GM21529 (cell line): ENCODE measurements around the gene ITCH.
"Not testable (repeated sequence)": the region's sequence is repeated elsewhere in the genome, so short reads cannot be mapped to it uniquely, and the experiment has no call there.

Experiments used
- ATAC-seq: cut with Tn5 transposase; IDR thresholded peaks from one replicate; pipeline ENCODE4 v1.9.1; 2021; ENCODE audit not compliant: unreplicated experiment

Gene ITCH

DNA sequence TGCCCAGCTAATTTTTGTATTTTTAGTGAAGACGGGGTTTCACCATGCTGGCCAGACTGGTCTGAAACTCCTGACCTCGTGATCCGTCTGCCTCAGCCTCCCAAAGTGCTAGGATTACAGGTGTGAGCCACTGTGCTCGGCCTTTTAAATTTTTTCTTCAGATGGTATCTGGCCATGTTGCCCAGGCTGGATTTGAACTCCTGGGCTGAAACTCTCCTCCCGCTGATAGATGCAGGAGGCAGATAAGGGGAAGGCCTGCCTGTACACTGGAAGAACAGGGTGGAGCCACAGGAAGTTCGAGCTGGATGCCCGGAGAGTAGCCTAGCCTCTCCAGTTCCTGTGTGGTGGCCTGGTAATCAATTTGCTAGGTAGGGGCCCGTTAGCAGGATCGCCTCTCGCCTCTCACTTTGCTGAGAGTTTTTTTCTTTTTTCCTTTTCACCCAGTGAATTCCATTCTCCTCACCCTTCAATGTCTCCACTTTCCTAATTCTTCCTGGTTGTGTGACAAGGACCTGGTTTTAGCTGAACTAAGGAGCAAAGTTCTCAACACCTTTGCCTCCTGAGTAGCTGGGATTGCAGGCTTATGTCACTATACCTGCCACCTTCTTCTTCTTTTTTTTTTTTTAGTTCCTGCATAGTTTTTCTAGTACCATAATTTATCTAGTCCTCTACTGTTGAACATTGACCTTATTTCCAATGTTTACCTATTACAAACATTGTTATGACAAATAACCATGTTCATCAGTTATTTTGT is 19.4 kb upstream of the ITCH start:
- no peak for ATAC-seq

DNA sequence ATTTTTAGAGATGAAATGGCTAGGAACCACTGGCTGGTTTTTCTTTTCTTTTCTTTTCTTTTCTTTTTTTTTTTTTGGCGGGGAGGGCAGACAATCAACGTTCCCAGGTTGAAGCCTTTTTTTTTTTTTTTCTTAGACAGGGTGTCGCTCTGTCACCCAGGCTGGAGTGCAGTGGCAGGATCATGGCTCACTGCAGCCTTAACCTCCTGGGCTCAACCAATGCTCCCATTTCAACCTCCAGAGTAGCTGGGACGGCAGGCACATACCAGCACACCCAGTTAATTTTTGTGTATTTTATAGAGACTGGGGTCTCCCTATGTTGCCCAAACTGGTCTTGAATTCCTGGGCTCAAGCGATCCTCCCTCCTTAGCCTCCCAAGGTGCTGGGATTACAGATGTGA is 18.8 kb upstream of the ITCH start:
- no peak for ATAC-seq

DNA sequence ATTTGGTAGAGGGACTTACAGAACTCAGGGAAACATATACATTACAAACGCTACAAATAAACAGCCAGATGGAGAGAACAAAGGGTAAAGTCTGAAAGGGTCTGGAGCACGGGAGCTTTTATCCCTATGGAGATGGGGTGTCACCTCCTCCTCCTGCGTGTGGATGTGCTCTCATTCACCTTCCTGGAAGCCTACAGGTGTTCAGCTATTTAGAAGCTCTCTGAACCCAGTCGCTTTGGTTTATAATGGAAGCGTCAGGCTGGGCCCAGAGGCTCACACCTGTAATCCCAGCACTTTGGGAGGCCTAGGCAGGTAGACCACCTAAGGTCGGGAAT is 17.7 kb upstream of the ITCH start:
- no peak for ATAC-seq

DNA sequence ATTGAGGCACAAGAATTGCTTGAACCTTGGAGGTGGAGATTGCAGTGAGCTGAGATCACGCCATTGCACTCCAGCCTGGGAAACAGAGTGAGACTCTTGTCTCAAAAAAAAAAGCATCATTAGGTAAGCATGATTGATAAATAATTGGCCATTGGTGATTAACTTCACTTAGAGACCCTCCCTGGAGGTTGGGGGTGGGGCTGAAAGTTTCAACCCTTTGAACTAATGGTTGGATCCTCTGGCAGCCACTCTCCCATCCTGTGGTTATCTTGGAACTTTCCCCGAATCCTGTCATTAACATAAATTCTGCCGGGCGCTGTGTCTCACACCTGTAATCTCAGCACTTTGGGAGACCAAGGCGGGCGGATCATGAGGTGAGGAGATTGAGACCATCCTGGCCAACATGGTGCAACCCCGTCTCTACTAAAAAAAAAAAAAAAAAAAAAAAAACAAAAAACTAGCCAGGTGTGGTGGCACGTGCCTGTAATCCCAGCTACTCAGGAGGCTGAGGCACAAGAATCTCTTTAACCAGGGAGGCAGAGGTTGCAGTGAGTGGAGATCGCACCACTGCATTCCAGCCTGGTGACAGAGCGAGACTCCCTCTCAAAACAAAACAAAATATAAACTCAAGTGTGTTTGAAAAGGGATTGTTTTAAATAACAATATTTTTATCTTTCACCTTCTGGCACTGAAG is 17.1 kb upstream of the ITCH start:
- ATAC-seq = not testable (repeated sequence)

DNA sequence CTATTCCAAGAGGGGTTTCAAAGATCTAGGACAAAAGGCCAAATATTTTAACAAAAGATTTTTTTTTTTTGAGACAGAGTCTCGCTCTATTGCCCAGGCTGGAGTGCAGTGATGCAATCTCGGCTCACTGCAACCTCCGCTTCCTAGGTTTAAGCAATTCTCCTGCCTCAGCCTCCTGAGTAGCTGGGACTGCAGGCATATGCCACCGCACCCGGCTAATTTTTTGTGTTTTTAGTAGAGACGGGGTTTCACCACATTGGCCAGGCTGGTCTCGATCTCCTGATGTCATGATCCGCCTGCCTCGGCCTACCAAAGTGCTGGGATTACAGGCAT is 16.6 kb upstream of the ITCH start:
- ATAC-seq = not testable (repeated sequence)

DNA sequence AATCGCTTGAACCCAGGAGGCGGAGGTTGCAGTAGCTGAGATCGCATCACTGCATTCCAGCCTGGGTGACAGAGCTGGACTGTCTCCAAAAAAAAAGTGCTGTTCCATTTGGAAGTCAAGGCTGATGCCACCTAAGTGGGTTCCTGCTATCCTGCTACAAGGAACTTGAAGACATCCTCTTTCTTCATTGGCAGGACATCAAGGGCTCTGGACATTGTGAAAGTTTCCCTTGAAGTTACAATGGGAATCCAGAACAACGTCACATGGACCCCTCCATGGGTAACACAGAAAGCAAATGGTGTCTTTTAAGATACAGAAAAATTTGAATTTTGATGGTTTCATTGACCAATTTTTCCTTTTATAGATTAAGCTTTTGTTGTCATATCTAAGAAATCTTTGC is 15.5 kb upstream of the ITCH start:
- ATAC-seq = no peak

DNA sequence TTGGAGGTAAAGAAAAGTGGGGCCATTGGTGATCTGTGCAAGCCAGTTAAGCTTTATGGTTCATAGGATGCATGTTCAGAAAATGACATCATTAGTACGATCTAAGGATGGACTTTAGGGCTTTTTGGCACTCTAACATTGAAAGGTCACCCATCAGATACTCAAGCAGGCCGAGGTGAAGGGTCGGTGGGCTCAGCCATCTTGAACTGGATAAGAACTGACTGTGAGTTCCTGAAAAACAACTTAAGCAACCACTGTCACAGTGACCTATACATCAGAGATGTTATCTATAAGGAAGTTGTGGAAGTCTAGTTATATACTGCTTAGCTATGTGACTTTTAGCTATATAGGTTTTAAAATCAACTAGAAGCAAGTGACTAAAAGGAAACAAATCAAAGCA is 13.0 kb upstream of the ITCH start:
- ATAC-seq = no peak

DNA sequence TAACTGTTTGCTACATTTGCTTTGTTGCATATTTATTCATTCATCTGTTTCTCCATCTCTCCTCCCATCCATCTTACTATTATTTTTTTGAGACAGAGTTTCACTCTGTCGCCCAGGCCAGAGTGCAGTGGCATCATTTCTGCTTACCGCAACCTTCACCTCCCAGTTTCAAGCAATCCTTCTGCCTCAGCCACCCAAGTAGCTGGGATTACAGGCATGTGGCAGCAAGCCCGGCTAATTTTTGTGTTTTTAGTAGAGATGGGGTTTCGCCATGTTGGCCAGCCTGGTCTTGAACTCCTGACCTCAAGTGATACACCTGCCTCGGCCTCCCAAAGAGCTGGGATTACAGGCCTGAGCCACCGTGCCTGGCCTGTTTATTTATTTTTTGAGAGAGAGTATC is 9.6 kb upstream of the ITCH start:
- ATAC-seq = not testable (repeated sequence)

DNA sequence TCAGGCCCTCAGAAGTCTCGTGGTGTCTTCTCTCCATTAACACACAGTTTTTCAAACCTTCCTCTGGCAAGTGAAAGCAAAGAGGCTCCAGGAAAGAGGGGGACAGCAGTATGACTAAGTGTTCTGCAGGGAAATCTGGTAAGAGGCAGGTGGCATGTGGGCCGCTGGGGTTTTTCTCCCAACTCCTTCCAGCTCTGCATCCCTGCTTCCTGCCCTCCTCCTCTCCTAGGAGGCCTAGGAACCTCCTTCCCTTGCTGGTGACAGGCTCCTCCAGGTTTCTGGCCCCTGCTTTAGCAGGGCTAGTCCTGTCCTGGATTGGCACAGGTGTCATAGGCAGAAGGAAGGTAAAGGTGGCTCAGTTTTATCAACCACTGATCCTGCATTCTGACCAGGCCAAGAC is 7.6 kb upstream of the ITCH start:
- no peak for ATAC-seq

DNA sequence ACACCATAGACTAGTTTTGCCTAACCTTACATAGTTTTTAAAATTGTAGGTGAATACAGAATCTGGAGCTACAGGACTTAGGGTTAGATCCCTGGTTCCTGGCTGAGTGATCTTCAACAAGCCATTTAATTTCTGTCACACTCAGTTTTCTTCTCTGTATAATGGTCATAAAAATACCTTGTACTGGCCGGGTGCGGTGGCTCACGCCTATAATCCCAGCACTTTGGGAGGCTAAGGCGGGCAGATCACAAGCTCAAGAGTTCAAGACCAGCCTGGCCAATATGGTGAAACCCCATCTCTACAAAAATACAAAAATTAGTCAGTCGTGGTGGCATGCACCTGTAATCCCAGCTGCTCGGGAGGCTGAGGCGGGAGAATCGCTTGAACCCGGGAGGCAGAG is 3.3 kb upstream of the ITCH start:
- ATAC-seq = not testable (repeated sequence)

DNA sequence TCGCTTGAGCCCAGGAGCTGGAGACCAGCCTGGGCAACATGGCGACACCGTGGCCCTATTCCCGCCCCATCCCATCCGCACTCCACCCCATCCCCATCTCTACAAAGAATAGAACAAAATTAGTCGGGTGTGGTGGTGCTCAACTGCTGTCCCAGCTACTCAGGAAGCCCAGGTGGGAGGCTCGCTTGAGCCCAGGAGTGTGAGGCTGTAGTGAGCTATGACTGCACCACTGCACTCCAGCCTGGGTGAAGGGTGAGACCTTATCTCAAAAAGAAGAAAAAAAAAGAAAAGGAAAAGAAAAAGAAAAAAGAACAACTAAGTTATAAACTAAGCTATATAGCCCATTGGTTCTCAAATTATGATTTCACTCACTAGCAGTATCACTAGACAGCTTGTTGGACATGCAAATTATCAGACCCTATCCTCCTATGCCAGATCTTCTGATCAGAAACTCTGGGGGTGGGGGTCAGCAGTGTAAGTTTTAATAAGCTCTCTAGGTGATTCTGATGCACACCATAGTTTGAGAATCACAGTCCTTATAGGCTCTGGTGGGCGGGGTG is 491 bp upstream of the ITCH start:
- ATAC-seq = no peak

DNA sequence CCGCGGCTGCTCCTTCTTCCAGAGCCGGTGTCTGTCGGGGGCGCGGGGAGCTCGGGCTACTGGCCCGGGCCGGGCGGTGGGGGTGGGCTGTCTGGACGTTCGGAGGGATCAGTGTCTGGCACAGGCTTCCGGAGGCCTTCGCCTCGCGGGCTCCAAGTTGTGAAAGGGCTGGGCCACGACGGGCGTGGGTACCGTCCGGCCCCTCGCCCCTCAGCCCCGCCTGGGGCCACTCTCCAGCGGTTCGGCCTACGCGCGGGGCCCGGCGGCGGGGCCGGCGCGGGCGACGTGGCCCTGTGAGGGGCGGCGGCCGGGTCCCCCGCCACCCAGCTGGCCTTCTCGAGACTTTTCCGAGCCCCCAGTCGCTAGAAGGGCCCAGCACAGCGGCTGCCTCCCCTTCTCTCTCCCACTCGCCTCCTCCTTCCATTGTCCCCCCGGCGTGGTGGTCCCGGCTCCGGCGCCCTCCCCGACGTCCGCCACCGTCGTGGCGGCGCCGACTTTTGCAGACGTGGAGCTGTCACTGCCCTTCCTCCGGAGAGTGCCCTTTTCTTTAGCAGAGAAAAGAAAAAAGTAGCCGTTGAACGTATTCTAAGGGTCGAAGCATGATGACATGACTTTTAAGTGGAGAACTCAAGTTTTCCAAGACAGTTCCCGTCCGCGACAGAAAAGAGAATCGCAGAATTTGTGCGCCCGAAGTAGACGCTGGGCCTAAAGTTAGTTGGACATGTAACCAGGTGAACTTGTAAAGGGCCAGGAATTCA is 571 bp downstream of the ITCH start:
- ATAC-seq = peak; percentile 50

DNA sequence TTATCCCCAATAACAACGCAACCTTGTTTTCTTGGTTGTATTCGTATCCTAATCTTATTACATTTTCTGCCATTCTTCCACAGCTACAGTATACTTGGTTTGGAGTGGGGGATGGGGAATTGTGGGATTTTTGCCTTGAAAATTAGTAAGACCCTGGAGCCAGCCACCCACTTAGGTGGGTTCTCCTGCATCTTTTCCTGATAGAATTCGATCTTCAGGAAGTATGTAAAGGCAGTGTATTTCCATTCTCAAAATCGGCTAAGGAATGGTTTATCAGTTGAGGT is 1.1 kb downstream of the ITCH start:
- ATAC-seq = no peak

DNA sequence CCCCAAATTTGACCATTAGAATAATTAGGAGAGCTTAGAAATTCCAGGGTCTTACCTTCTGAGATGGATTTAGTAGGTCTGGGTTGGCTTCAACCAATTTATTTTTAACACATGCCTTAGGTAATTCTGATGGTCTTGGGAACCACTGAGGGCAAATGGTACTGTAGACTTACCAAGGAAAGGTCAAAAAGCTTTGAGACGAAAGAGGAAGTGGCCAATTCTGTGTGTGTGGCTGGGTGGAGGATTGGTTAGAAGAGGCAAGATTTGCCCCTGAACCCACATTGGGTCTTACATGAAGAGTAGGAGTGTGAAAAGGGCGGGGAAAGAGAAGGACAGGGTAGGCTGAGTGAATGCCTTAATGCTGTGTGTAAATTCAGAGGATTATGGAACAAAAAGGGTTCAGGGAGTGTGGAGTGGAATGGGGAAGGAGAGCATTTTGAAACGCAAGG is 2.7 kb downstream of the ITCH start:
- no peak for ATAC-seq

DNA sequence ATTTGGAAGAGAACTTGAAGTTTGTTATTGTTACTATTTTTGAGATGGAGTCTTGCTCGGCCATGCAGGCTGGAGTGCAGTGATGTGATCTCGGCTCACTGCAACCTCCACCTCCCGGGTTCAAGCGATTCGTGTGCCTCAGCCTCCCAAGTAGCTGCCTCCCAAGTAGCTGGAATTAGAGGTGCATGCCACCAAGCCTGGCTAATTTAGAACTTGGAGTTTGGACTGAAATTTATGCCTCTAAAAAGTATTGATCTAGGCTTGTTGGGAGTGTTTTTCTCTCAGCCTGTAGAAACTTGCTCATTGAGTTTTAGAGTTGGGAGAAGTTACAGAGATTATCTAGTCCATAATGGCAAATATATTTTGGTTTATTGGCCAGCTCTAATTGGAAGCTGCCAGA is 4.1 kb downstream of the ITCH start:
- no peak for ATAC-seq

DNA sequence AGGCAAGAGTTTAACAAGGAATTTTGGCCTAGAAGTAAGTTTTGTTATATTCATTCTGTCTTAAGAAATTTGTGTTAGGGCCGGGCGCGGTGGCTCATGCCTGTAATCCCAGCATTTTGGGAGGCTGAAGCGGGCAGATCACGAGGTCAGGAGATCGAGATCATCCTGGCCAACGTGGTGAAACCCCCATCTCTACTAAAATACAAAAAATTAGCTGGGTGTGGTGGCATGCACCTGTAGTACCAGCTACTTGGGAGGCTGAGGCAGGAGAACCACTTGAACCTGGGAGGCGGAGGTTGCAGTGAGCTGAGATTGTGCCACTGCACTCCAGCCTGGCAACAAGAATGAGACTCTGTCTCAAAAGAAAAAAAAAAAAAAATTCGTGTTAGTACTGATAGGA is 4.8 kb downstream of the ITCH start:
- ATAC-seq = not testable (repeated sequence)

DNA sequence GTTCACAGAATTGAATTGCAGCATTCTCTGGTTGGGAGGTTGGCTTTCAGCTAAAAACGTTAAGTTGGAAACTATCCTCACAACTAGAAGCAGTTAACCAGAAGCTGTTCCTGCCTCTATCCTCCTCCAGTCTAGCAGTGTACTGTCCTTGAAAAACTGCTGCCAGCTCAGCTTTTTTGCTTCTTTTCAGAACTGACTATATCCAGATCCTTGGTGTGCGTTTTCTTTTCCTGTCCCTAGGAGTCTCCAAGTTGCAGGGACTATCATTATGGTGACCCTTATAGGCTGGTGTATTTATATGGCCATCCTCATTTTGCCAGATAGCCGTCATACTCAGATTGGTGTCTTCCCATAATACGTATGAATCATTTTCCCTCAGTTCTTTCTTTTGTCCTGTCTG is 5.5 kb downstream of the ITCH start:
- no peak for ATAC-seq

DNA sequence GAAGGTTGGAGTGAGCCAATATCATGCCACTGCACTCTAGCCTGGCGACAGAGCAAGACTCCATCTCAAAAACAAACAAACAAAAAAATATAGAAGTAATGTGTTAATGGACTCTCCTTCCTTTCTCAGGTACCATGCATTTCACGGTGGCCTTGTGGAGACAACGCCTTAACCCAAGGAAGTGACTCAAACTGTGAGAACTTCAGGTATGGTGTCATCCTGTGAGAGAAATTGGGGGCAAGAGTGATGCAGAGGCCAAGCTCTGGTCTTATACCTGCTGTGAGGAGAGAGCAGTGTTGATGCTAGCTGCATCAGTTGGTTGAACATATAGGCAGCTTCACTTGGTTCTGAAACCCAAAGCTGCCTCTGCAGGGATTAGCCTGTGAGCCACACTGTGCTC is 6.2 kb downstream of the ITCH start:
- ATAC-seq = no peak

DNA sequence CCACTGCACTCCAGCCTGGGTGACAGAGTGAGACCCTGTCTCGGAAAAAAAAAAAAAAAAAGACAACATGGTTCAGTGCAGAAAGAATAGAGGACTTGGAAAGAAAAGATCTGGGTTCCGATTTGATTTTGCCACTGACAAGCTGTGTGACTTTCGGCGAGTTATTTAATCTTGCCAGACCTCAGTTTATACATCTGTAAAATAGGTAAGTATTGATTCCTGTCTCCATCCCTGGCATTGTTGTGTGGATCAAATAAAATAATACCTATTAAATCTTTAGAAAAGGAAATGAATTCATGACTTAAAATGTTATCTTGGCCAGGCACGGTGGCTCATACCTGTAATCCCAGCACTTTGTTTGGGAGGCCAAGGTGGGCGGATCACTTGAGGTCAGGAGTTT is 7.0 kb downstream of the ITCH start:
- no peak for ATAC-seq

DNA sequence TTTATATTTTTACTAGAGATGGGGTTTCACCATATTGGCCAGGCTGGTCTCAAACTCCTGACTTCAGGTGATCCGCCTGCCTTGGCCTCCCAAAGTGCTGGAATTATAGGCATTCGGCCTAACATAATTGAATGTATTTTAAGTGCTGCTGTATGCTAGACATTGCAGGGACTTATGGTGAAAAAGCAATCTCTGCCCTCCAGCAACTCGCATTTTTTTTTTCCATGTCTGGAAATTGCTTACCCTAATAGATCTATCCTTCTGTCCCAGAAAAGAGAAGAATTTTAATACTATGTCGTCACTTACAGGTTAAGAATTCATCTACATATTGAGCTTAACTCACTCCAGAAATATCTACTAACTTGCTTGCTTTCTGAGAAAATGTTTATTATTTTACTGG is 10.4 kb downstream of the ITCH start:
- ATAC-seq = no peak

DNA sequence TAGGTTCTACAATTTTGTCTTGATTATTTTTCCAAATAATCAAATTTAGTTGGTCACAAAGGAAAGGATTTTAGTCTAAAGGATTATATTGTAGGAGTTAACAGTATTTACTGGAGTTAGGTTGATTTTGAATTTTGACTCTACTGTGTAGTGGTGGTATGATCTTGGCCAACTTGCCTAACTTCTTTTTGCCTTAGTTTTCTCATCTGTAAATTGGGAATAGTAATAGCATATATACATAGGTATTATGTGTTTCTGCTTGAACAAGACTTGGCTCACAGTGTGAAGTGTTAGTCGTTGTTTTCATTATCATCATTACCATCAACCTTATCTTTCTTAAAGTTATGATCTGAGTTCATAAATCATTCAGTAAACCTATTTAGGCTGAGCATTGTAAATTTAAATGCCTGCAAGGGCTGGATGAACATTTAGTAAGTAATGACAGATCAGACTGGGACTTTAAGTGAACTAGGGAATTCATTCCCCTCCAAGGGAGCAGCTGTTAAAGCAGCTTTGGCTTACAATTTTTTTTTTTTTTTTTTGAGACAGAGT is 11.2 kb downstream of the ITCH start:
- ATAC-seq = no peak

DNA sequence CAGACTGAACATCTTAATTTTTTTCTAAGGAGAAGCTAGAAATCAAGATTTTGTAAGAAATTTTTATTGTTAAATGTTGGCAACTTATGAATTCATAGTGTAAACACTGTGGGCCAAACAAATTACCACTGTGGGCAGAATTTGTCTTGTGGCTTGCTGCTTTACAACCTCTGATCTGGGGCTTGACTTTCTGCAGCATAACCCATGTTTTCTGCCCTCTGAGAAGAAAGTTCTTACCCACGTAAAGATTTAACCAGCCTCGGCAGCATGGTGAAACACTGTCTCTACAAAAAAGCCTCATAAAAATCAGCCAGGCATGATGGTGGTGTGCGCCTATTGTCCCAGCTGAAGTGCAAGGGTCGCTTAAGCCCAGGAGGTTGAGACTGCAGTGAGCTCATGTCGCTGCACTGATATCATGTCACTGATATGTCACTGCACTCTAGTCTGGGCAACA is 12.9 kb downstream of the ITCH start:
- no peak for ATAC-seq
